ENCODE results near the gene KIF13A. TPM values are rescaled to one million over a fixed set of nuclear protein-coding genes. Genes with fewer than 3 reads are reported as not detected.

Gene KIF13A
- total RNA-seq, 1 experiment from 2014 or later = 49.3 TPM

GRCh38 chr6:17851001-17851719, 136.3 kb downstream of the KIF13A start:
- Histone ChIP-seq H3K9me3 (ENCODE audit: control insufficient read depth, insufficient read depth, low read depth, low read length) (no peaks in the 10 kb centered on the region), H3K27me3 (ENCODE audit: control insufficient read depth, insufficient read depth, low read length) (no peaks in the 10 kb centered on the region), H3K4me1 (ENCODE audit: control insufficient read depth, insufficient read depth, low read length) (no peaks in the 10 kb centered on the region), H3K27ac (ENCODE audit: low read length) (no peak overlapping the region), H3K36me3 (ENCODE audit: control insufficient read depth, insufficient read depth, low read length) (no peaks in the 10 kb centered on the region), H3K4me3 (ENCODE audit: low read depth in 2 of 2, low read length in 2 of 2) (no peak overlapping the region)
- no peak for DNase-seq (ENCODE audit: low read depth, low spot score)
- in situ Hi-C loops (cut with HindIII; ENCODE audit: low pct_unique_long_range_greater_than_20kb, low sequenced_read_pairs) (no loop called here), intact Hi-C loops (cut with micrococcal nuclease; ENCODE audit: unreplicated experiment) (no loop called here)
- ChIA-PET CTCF (no interaction called here), POLR2A (no interaction called here)
- no TSS peak for BruUV-seq (replicated peaks)
- TF ChIP-seq SIN3A (IDR thresholded peaks at IDR 0.05; ENCODE audit: borderline replicate concordance, insufficient read depth, low read depth, low read length) = no peak
- TF ChIP-seq REST (IDR thresholded peaks at IDR 0.05; ENCODE audit: insufficient read depth in 1 of 2, low read depth in 2 of 2, low read length in 1 of 2) = no peak
- no peak for TF ChIP-seq POLR2AphosphoS5 (IDR thresholded peaks at IDR 0.05; ENCODE audit: low read depth, low read length)
- TF ChIP-seq TCF7L2 (IDR thresholded peaks at IDR 0.05; ENCODE audit: low read depth, low read length) = no peak
- TF ChIP-seq, protein P1, sequence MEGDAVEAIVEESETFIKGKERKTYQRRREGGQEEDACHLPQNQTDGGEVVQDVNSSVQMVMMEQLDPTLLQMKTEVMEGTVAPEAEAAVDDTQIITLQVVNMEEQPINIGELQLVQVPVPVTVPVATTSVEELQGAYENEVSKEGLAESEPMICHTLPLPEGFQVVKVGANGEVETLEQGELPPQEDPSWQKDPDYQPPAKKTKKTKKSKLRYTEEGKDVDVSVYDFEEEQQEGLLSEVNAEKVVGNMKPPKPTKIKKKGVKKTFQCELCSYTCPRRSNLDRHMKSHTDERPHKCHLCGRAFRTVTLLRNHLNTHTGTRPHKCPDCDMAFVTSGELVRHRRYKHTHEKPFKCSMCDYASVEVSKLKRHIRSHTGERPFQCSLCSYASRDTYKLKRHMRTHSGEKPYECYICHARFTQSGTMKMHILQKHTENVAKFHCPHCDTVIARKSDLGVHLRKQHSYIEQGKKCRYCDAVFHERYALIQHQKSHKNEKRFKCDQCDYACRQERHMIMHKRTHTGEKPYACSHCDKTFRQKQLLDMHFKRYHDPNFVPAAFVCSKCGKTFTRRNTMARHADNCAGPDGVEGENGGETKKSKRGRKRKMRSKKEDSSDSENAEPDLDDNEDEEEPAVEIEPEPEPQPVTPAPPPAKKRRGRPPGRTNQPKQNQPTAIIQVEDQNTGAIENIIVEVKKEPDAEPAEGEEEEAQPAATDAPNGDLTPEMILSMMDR (IDR thresholded peaks at IDR 0.05) = no peak
- 0 out of 2 replicates have a peak, but pooled peaks have one; percentile 17 for ATAC-seq

- BruUV-seq (replicated peaks) = no TSS peak
- Histone ChIP-seq H3K27ac (ENCODE audit: low read length) (no peak overlapping the region), H3K4me1 (ENCODE audit: control insufficient read depth, insufficient read depth, low read length) (no peaks in the 10 kb centered on the region), H3K36me3 (ENCODE audit: control insufficient read depth, insufficient read depth, low read length) (no peaks in the 10 kb centered on the region), H3K27me3 (ENCODE audit: control insufficient read depth, insufficient read depth, low read length) (no peaks in the 10 kb centered on the region), H3K4me3 (ENCODE audit: low read depth in 2 of 2, low read length in 2 of 2) (no peak overlapping the region), H3K9me3 (ENCODE audit: control insufficient read depth, insufficient read depth, low read depth, low read length) (no peaks in the 10 kb centered on the region)
- DNase-seq (ENCODE audit: low read depth, low spot score) = no peak
- CTCF ChIA-PET = no interaction called here
- no peak for ATAC-seq
- in situ Hi-C loops (cut with HindIII; ENCODE audit: low pct_unique_long_range_greater_than_20kb, low sequenced_read_pairs) = no loop called here
- intact Hi-C loops (cut with micrococcal nuclease; ENCODE audit: unreplicated experiment) = no loop called here
- POLR2A ChIA-PET = no interaction called here
- no peak for TF ChIP-seq SIN3A (IDR thresholded peaks at IDR 0.05; ENCODE audit: borderline replicate concordance, insufficient read depth, low read depth, low read length)
- TF ChIP-seq POLR2AphosphoS5 (IDR thresholded peaks at IDR 0.05; ENCODE audit: low read depth, low read length) = no peak
- TF ChIP-seq TCF7L2 (IDR thresholded peaks at IDR 0.05; ENCODE audit: low read depth, low read length) = no peak
- TF ChIP-seq REST (IDR thresholded peaks at IDR 0.05; ENCODE audit: insufficient read depth in 1 of 2, low read depth in 2 of 2, low read length in 1 of 2) = no peak
- TF ChIP-seq, protein P1 (IDR thresholded peaks at IDR 0.05) = no peak
Observed at GRCh38 chr6:17850281-17850680, 137.2 kb downstream of the KIF13A start.

All from Panc1 (cell line).